K562 (cell line): Measurements from ENCODE around the gene NDUFA6. TPM values are rescaled to one million over a fixed set of nuclear protein-coding genes. Genes with fewer than 3 reads are reported as not detected.
A peak's percentile ranks its signal among the peaks of the same experiment; 100 is the strongest.

Experiments used
- ATAC-seq: fragments of 200-7000 bp; cut with Tn5 transposase; 3 replicates; pipeline ENCODE4 v1.9.1; 2020; ENCODE audit warnings: moderate library complexity
- BruUV-seq: library from RNA; stranded (reverse); fragments of 400-500 nt; replicated peaks from 2 replicates; lab custom pipeline; 2021; lab: Mats Ljungman, UMichigan
- CTCF ChIA-PET: fragments of 300-600 bp; formaldehyde crosslinking; extraction: SDS; loops from one replicate; lab custom pipeline; 2021; ENCODE audit warnings: low intra/inter-chr PET ratio; lab: Yijun Ruan, JAX
- POLR2A ChIA-PET: fragments of 300-600, 350-650 bp; sonication (Branson Sonifier 250); formaldehyde crosslinking; extraction: SDS; loops from one replicate; lab custom pipeline; 2021; ENCODE audit warnings: antibody characterized with exemption, inconsistent platforms; lab: Yijun Ruan, JAX
- DNase-seq, 4 experiments: peaks; one replicate each; pipeline versions ENCODE4 v3.0.0 to v3.0.0-alpha.2; 2011 to 2018; ENCODE audit warnings: low spot score in 3 of 4, mixed read lengths in 3 of 4; ENCODE audit errors: extremely low read depth in 1 of 4
- FAIRE-seq: peaks from 2 replicates; lab custom pipeline; 2011; peaks lifted over from hg19 to GRCh38; lab: Jason Lieb, UNC
- H2AFZ ChIP-seq: 2 replicates; pipeline ENCODE4 v1.6.0; 2011; ENCODE audit warnings: low read depth, low read length, control low read depth, inconsistent platforms
- H3K27ac ChIP-seq: fragments of 200-600 bp; 3 replicates; pipeline ENCODE4 v1.8.0; 2011; ENCODE audit warnings: low read depth, mild to moderate bottlenecking, control low read depth, inconsistent platforms, low read length, moderate library complexity, mixed read lengths; ENCODE audit errors: extremely low read depth
- H3K27me3 ChIP-seq, 2 experiments: fragments of 300-600 bp in 1 of 2; 2 replicates in 1 of 2; 3 replicates in 1 of 2; pipeline versions ENCODE4 v1.6.0 to v1.8.0; 2011; ENCODE audit warnings: inconsistent platforms in 2 of 2, low read length in 2 of 2, mild to moderate bottlenecking in 1 of 2, mixed read lengths in 1 of 2, moderate library complexity in 1 of 2; ENCODE audit not compliant: control insufficient read depth in 2 of 2, insufficient read depth in 2 of 2
- H3K36me3 ChIP-seq: fragments of 300-600 bp; 3 replicates; pipeline ENCODE4 v1.8.0; 2011; ENCODE audit warnings: mild to moderate bottlenecking, low read length, inconsistent platforms; ENCODE audit not compliant: control insufficient read depth, insufficient read depth
- H3K4me1 ChIP-seq, 2 experiments: fragments of 200-600 bp in 1 of 2; replicated peaks in 1 of 2; 2 replicates in 1 of 2; 3 replicates in 1 of 2; pipeline versions ENCODE4 v1.5.1 to v1.8.0; 2011; ENCODE audit warnings: inconsistent platforms in 2 of 2, low read length in 2 of 2, mild to moderate bottlenecking in 1 of 2, mixed read lengths in 1 of 2, moderate library complexity in 1 of 2; ENCODE audit not compliant: control insufficient read depth in 2 of 2, insufficient read depth in 2 of 2
- H3K4me2 ChIP-seq: 2 replicates; pipeline ENCODE4 v1.6.1; 2011; ENCODE audit warnings: low read length, control low read depth, inconsistent platforms, mixed read lengths; ENCODE audit not compliant: insufficient read depth
- H3K4me3 ChIP-seq: fragments of 200-600 bp; sonication (generic), shearing (Covaris generic); 2 replicates; pipeline ENCODE4 v1.5.1; 2016; ENCODE audit warnings: control low read depth, inconsistent platforms
- H3K79me2 ChIP-seq: fragments of 200-600 bp; 3 replicates; pipeline ENCODE4 v1.8.0; 2011; ENCODE audit warnings: low read length, inconsistent platforms; ENCODE audit not compliant: control insufficient read depth, insufficient read depth
- H3K9ac ChIP-seq, 2 experiments: 2 replicates each; pipeline versions ENCODE4 v1.6.0 to v1.6.1; 2011; ENCODE audit warnings: low read depth in 2 of 2, low read length in 2 of 2, control low read depth in 1 of 2, inconsistent platforms in 1 of 2, mild to moderate bottlenecking in 1 of 2, mixed read lengths in 1 of 2; ENCODE audit not compliant: insufficient read depth in 1 of 2
- H3K9me1 ChIP-seq: one replicate; pipeline ENCODE4 v1.6.0; 2011; ENCODE audit warnings: inconsistent platforms, mild to moderate bottlenecking, low read length, moderate library complexity; ENCODE audit not compliant: control insufficient read depth, insufficient read depth
- H3K9me3 ChIP-seq: replicated peaks from 2 replicates; pipeline ENCODE4 v1.5.1; 2011; ENCODE audit warnings: low read depth, low read length, inconsistent platforms; ENCODE audit not compliant: control insufficient read depth, insufficient read depth
- H4K20me1 ChIP-seq: replicated peaks from 2 replicates; pipeline ENCODE4 v1.6.1; 2011; ENCODE audit warnings: low read length, inconsistent platforms, mixed read lengths; ENCODE audit not compliant: control insufficient read depth, insufficient read depth
- CBFA2T3 ChIP-seq: fragments of 450-650 bp; IDR thresholded peaks from 2 replicates; pipeline ENCODE4 v1.6.1; 2017
- CBX8 ChIP-seq: fragments of 200-600 bp; sonication (generic); IDR thresholded peaks from 2 replicates; pipeline ENCODE4 v1.6.1; 2012; ENCODE audit warnings: borderline replicate concordance, mixed run types, low read depth, mild to moderate bottlenecking, moderate library complexity, mixed read lengths, low read length, control low read depth, inconsistent platforms; ENCODE audit not compliant: poor library complexity, severe bottlenecking; ENCODE audit errors: extremely low read depth
- KDM5B ChIP-seq: fragments of 200-600 bp; sonication (generic); IDR thresholded peaks from 2 replicates; pipeline ENCODE4 v1.6.1; 2012; ENCODE audit warnings: low read depth, mild to moderate bottlenecking, moderate library complexity, low read length, control low read depth, inconsistent platforms; ENCODE audit not compliant: insufficient replicate concordance
- MAZ ChIP-seq, 2 experiments: fragments of 450-650 bp in 1 of 2; sonication (generic) in 1 of 2; formaldehyde crosslinking; IDR thresholded peaks in 1 of 2; conservative IDR thresholded peaks in 1 of 2; 2 replicates each; pipeline versions ENCODE4 v1.4.0 to v1.5.0; 2020; ENCODE audit warnings: mild to moderate bottlenecking in 1 of 2, missing genetic modification reagents in 1 of 2
- NUFIP1 ChIP-seq: fragments of 450-650 bp; IDR thresholded peaks from 2 replicates; pipeline ENCODE4 v1.6.1; 2018; ENCODE audit not compliant: partially characterized antibody
- PBX2 ChIP-seq, 2 experiments: IDR thresholded peaks in 1 of 2; conservative IDR thresholded peaks in 1 of 2; 2 replicates each; pipeline ENCODE4 v1.6.1; 2016; ENCODE audit warnings: low read depth in 2 of 2, mild to moderate bottlenecking in 1 of 2, missing compliant biosample characterization in 1 of 2, missing genetic modification characterization in 1 of 2, moderate library complexity in 1 of 2
- PHTF2 ChIP-seq: fragments of 250-450 bp; sonication (Bioruptor Pico); IDR thresholded peaks from 2 replicates; pipeline ENCODE4 v1.5.0; 2021; ENCODE audit warnings: mild to moderate bottlenecking
- POLR3G ChIP-seq: IDR thresholded peaks from 2 replicates; pipeline ENCODE4 v1.6.1; 2011; ENCODE audit not compliant: insufficient read length, insufficient replicate concordance; ENCODE audit errors: extremely low read depth
- RBM14 ChIP-seq: fragments of 200-400 bp; formaldehyde crosslinking; IDR thresholded peaks from 2 replicates; pipeline ENCODE4 v1.6.1; 2018; ENCODE audit warnings: low read depth, mild to moderate bottlenecking, low read length, moderate library complexity, borderline replicate concordance; ENCODE audit not compliant: insufficient read depth
- SMAD1 ChIP-seq: fragments of 150-350 bp; IDR thresholded peaks from 2 replicates; pipeline ENCODE4 v1.6.1; 2014; ENCODE audit warnings: low read length, low read depth; ENCODE audit not compliant: partially characterized antibody
- STAG1 ChIP-seq: sonication (generic); formaldehyde crosslinking; IDR thresholded peaks from 2 replicates; pipeline ENCODE4 v1.5.0; 2020; ENCODE audit warnings: missing genetic modification reagents, borderline replicate concordance
- YY1 ChIP-seq, 3 experiments: IDR thresholded peaks; 2 replicates each; pipeline ENCODE4 v1.6.1; 2011; ENCODE audit warnings: low read length in 2 of 3, mild to moderate bottlenecking in 2 of 3, moderate library complexity in 2 of 3, borderline replicate concordance in 1 of 3, control low read depth in 1 of 3, low read depth in 1 of 3; ENCODE audit not compliant: insufficient read depth in 3 of 3, insufficient replicate concordance in 2 of 3, control insufficient read depth in 1 of 3, insufficient read length in 1 of 3; ENCODE audit errors: extremely low read depth in 1 of 3
- ZNF408 ChIP-seq: fragments of 250-450 bp; sonication (Bioruptor Pico); IDR thresholded peaks from 2 replicates; pipeline ENCODE4 v1.4.0; 2020; ENCODE audit warnings: low read depth, mild to moderate bottlenecking, moderate library complexity
- WGBS: fragments of 100-300 bp; shearing (Covaris generic); methylation state at CpG from one replicate; pipeline ENCODE4 v1.1.6; 2016; ENCODE audit warnings: low coverage, mixed read lengths; ENCODE audit not compliant: insufficient coverage; ENCODE audit errors: missing lambda C conversion rate; 5-methylcytosine and 5-hydroxymethylcytosine counted together
- in situ Hi-C: fragments of 300-500 bp; cut with MboI; formaldehyde crosslinking; loops from 4 replicates; pipeline ENCODE4 v1.15.0; 2018; ENCODE audit warnings: inconsistent platforms, mixed read lengths
- intact Hi-C: fragments of 100-400 bp; cut with micrococcal nuclease; formaldehyde crosslinking; loops from 2 replicates; pipeline ENCODE4 v1.14.2; 2022
- polyA plus RNA-seq, 8 experiments: library from polyadenylated mRNA; depleted of rRNA in 4 of 8; stranded (reverse) in 5 of 8; unstranded in 3 of 8; fragments of >200 nt; fragmentation: Nextera tagmentation in 2 of 8; fragmentation: Illumina TruSeq in 1 of 8; extraction: Ambion mirVana in 2 of 8; extraction: Trizol in 1 of 8; gene quantifications; 2 replicates each; pipeline versions ENCODE4 v1.2.1 to v1.2.3, GENCODE V29; 2011 to 2014; ENCODE audit warnings: inconsistent platforms in 1 of 8, missing spikeins in 1 of 8
- total RNA-seq, 7 experiments: library from RNA; depleted of rRNA in 6 of 7; stranded (reverse); fragments of >200 nt in 6 of 7; fragmentation: Illumina TruSeq in 2 of 7; extraction: Trizol in 2 of 7; gene quantifications; 2 replicates each; pipeline versions ENCODE4 v1.2.1 to v1.2.3, GENCODE V29; 2011 to 2021; ENCODE audit warnings: low replicate concordance in 1 of 7

NDUFA6 gene
- total and polyA plus RNA-seq, 9 of the 15 experiments (the other 6 are each of a cell fraction or from before 2014, with no cell fraction given) = 90.0 to 474 (median 128) TPM

GRCh38 chr22:42068291-42068690 lies 22.3 kb downstream of the NDUFA6 start:
- DNase-seq = no peak
- no peak overlapping the region for H3K4me2 ChIP-seq
- POLR2A ChIA-PET = no interaction called here

More at GRCh38 chr22:42068291-42068690, 22.3 kb downstream of the NDUFA6 start:
- no TSS peak for BruUV-seq
- ATAC-seq (no peak), FAIRE-seq (no peak)
- H3K27ac ChIP-seq = no peak overlapping the region
- H3K79me2 ChIP-seq = peaks cover 21% of the 10 kb centered on the region
- in situ Hi-C loops (no loop called here), intact Hi-C loops (no loop called here)
- H3K9me3 ChIP-seq = no peaks in the 10 kb centered on the region
- no peaks in the 10 kb centered on the region for H4K20me1 ChIP-seq
- H3K36me3 ChIP-seq = peaks cover 34% of the 10 kb centered on the region; the same call in 2 of the 3 replicates
- WGBS = 77% methylated on average over 4 of the region's 4 CpGs
- H3K4me1 ChIP-seq = peaks cover 19 to 29% of the 10 kb centered on the region in 2 experiments; a peak in 4 of 5 replicates
- CTCF ChIA-PET = no interaction called here
- TF ChIP-seq PBX2 (CRISPR knock-in tag; IDR thresholded peaks at IDR 0.05; ENCODE audit: low read depth) (no peak), PBX2 (tag; conservative IDR thresholded peaks at IDR 0.05; ENCODE audit: low read depth) (no peak), POLR3G (no peak), ZNF408 (CRISPR knock-in tag) (no peak), RBM14 (no peak), NUFIP1 (no peak), YY1 (IDR thresholded peaks at IDR 0.05; ENCODE audit: borderline replicate concordance in 1 of 3, control insufficient read depth in 1 of 3, extremely low read depth in 1 of 3, insufficient read depth in 3 of 3, insufficient read length in 1 of 3, insufficient replicate concordance in 2 of 3, low read depth in 1 of 3, low read length in 2 of 3) (no peak), CBX8 (no peak), MAZ (CRISPR knock-in tag; conservative IDR thresholded peaks at IDR 0.05 in 1 of 2, IDR thresholded peaks at IDR 0.05 in 1 of 2) (no peak), KDM5B (no peak), SMAD1 (no peak), STAG1 (CRISPR knock-in tag) (no peak), CBFA2T3 (no peak), PHTF2 (CRISPR knock-in tag) (no peak)
- peak overlapping the region in 1 of 2 experiments; percentile 43; a peak in 1 of 4 replicates for H3K9ac ChIP-seq
- H3K4me3 ChIP-seq = no peak overlapping the region
- no peak overlapping the region for H2AFZ ChIP-seq
- peaks cover 2% of the 10 kb centered on the region for H3K9me1 ChIP-seq
- H3K27me3 ChIP-seq = no peaks in the 10 kb centered on the region
